Glomerular endothelial cell (primary cell): ENCODE measurements around the gene MRPS5. TPM values are rescaled to one million over a fixed set of nuclear protein-coding genes. Genes with fewer than 3 reads are reported as not detected.

Experiments used
- DNase-seq: peaks from one replicate; pipeline ENCODE4 v3.0.0-alpha.2; 2011; ENCODE audit warnings: low read depth, low spot score; ENCODE audit errors: extremely low read depth
- total RNA-seq: library from RNA; depleted of rRNA; stranded (reverse); fragments of >200 nt; gene quantifications from 2 replicates; pipeline ENCODE4 v1.2.3, GENCODE V29; 2015

Gene MRPS5
- total RNA-seq, 1 donor from 2014 or later: 50.9 TPM

GRCh38 chr2:95091885-95092555 is 29.6 kb downstream of the MRPS5 start:
- no peak for DNase-seq

DNA sequence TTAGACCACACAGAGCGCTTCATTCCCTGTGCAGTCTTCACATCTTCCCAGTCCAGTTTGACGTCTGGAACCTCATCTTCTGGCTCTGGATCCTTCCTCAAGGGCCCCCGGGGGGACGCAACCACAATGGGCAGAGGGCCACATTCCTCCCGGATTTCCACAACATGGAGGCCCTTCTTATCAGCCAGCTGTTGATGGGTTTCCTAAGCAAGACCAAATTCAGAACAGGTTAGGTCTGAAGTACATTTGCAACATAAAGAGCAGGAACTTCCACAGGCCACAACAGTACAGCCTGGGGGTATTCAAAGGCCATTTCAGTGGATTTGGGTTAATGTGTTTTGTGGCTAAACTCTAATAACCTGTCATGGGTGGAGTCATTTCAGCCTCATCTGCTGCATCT is 34.2 kb downstream of the MRPS5 start:
- no peak for DNase-seq

- DNase-seq: no peak
Observed at GRCh38 chr2:95086017-95086416, 35.6 kb downstream of the MRPS5 start.

GRCh38 chr2:95082477-95082876 is 39.1 kb downstream of the MRPS5 start:
- DNase-seq: no peak

DNA sequence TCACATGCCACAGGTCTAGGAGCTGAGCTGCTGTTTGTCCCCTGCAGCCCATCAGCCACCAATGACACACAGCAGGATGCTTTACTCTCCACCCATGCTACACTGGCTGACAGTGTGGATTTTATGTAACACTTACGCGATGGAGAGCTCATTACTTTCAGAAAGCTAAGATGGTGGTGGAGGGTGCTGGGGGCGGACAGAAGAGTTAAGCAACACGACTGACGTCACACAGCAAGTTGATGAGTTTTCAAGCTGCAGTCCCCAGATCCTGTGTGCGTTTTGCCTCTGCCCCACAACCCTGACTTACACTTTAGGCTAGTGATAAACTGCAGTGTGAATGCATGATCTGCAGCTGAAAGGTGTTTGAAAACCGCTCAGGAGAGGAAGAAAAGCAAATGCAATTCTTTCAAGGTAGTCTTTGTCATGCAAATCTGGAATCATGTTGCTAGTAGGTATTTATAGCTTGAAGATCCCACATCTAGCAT is 42.4 kb downstream of the MRPS5 start:
- no peak for DNase-seq

- no peak for DNase-seq
Observed at GRCh38 chr2:95077861-95078603, 43.6 kb downstream of the MRPS5 start.

GRCh38 chr2:95077530-95077825 is 44.1 kb downstream of the MRPS5 start:
- DNase-seq: no peak

DNA sequence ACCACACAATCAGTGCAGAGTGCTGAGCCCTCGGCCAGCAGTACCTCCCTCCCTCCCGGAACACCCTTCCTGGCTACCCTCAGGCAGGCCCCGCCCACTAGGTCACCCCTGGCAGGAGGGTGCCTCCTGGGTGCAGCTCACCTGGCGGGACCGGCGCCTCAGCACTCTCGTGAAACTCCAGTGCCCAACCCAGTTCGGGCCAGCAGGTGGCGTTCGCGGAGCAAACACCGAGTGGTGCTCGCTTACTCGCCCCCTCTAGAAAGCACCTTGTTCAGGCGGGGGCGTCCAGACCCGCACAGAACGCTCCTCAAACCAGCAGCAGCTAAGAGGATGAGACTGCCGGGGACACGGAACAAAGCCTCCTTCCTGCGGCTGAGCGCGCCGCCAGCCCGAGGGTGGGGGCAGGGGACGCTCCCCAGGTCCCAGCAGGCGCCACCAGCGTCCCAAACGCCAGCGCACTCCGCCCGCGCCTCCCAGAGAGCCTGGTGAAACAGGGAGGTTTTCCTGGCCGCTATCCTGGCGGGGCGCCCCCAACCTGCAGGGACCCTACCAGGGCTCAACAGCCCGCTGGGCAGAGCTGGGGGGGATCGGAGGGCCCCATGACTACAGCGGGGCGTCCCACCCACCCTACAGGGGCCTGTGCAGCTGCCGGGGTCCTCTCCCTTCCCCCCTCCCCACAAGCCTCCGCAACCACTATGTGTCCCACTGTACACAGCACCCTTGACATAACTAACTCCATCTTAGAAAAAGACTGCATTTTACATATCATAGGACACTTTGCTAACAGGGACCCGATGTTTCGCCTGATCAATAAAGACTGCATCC is 44.7 kb downstream of the MRPS5 start:
- DNase-seq: no peak

DNA sequence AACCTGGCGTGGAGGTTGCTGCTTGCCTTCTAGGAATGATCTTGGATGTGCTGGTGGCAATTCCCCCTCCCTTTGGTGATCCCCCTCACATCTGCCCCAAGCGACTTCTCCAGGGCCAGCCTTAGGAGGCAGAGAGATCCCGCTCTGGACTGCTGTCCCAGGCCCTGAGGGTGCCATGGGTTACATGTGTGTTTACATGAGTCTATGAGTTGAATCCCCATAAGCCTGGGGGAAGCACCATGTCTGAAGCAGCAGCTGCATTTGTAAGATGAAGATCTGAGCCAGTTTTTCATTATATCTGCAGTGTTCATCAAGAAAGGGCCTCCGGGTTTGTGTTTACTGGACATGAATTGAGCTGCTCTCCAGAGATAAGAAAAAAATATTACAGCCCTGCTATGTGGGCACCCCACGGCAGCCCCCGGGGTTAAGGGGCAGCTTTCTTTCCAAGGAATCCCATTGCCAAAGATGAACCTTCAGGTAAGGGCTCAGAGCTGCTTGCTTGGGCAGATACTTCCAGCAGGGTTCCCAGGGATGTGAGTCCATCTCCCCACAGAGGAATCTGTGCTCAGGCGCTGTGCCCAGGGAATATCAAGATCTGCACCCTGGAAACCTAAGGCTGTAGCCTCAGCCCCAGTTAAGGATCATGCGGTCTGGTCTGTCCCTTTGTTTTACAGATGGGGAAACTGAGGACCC is 46.0 kb downstream of the MRPS5 start:
- DNase-seq: no peak

DNA sequence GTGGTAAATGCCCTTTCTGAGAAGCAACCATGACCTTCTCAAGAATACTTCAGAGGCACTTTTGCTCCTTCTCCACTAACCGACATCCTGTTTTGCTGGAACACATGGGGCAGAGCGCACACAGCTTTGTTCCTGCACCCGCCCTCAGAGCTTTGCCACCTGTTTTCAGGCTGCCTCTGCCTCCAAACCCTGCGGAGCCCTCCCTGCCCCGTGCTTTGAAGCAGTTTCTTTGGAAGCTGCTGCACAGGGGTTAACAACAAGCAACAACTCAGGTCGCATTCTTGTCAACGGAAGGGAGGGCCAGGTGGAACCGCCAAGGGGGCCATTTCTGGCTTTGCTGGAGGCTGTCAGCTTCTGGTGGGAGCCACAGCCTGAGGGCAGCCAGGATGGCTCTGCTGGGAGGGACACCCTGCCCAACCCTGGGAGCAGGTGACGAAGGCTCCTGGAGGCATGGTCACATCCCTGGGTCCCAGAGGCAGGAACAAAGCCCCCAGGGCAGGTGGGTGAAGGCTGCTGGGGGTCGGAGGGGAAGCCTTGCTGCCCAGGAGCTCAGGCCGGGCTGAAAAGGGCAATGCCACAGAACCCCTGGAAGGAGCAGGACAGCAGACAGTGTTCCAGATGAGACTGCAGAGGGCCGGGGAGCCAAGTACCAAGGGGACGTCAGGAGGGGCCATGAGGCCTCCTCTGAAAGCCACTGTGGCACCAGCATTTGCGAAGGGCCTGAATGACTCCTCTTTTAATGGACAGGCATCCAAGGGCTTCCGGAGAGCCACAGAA is 46.8 kb downstream of the MRPS5 start:
- no peak for DNase-seq

GRCh38 chr2:95073856-95074662 is 47.5 kb downstream of the MRPS5 start:
- DNase-seq: no peak

- DNase-seq: no peak
Observed at GRCh38 chr2:95072424-95072823, 49.2 kb downstream of the MRPS5 start.

DNA sequence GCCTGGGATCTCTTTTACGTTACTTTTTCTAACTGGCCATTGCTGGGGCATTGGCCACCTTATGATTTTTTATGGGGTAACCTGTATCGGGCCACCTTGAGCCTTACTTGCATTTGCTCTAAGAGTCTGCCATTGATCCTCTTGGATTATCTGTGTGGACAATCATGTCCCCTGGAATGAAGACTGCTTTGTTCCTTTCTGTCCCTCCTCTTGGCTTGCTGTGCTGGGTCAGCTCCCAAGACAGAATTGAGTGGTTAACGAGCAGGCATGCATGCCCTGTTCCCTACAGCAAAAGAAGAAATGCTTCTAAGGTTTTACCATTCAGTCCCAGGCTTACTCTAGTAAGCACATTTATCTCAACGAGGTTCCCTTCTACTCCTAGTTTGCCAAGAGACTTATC is 49.8 kb downstream of the MRPS5 start:
- no peak for DNase-seq

GRCh38 chr2:95069465-95069864 is 52.1 kb downstream of the MRPS5 start:
- DNase-seq: no peak

DNA sequence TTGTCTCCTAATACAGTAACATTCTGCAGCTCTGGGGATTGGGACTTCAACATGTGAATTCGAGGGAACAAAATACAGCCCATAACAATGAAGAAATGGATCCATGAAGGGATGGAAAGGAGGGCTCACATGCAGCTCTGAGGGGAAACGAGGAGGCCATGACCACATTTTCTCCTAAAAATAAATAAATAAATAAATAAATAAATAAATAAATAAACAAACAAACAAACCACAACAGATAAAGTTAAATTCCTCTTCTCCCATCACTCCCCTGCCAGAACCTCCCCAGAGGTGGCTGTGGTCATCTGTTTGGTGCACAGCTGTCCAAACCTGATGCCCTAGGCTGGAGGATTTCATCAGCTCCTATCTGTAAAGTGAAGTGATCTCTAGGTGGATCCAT is 53.4 kb downstream of the MRPS5 start:
- DNase-seq: no peak

- no peak for DNase-seq
Observed at GRCh38 chr2:95063086-95063958, 58.3 kb downstream of the MRPS5 start.

DNA sequence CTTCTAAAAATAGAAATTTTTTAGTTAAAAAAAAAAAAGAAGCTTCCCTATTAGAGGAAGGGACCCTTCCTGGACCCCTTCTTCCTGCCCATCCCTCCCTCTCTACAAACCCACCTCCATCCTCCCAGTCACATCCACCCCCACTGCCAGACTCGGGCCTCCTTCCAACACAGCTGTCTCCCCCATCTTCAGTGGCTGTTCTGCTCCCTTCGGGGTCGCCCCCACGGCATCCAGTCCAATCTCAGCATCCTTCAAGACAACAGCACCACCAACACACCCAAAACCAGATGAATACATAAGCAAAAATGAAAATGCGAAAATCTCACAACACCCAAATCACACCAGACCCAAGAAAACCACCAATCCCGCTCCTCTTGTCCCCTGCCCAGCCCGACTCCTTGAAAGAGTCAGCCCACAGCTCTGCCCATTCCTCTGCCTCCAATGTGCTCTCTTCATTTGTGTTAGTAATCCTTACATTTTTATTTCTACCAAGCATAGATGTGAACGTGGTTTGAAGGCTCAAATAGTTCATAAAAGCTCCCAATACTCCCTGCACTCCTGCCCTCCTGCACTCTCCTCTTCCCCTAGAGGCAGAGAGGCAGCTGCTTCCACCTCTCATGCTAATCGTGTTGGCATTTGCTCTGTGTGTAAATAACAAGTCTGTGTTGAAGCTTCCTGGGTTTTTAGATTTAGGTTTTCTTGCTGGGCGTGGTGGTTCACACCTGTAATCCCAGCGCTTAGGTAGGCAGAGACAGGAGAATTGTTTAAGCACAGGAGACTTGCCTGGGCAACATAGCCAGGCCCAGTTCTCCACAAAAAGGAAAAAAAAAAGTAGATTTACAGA is 59.1 kb downstream of the MRPS5 start:
- no peak for DNase-seq
